Measurements from ENCODE around the gene SLBP.

DNA sequence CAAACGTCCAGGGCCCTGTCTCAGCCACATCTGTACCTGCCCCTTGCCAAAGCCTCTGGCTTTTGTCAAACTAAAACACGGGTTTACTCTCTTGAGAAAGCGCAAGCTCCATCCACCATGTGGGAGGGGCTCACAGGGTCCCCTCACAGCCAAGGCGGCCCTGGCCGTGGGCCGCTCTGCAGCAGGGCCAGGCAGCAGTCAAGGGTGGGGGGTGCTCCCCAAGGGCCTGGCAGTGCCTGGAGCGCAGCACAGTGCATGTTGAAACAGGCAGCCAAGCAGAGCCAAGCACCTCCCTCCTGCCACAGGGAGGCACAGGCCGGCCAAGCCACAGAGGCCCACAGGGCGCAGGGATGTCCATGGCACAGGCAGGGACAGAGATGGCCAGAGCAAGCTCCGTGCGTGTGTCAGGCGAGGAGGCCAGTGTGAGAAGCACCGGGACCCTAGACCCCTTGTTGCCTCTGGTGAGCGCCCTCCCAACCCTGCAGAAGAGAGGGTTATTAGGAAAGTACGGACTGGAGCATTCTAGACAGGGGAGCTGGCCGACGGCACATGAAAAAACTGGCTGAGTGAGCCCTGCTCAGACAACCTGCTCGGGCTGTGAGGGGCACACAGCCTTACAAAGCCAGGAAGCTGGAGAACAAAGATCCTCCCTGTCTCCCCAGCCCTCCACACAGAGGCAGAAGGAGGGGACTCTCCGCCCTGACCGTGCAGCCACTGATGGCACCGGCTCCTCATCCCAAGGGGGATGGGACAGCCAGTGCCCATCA, 67.0 kb downstream of the SLBP start:
- TF ChIP-seq POLR2A (IDR thresholded peaks at IDR 0.05; ENCODE audit: control extremely low read depth in 1 of 2, low read depth in 2 of 2, low read length in 2 of 2) (no peak), CHD1 (IDR thresholded peaks at IDR 0.05; ENCODE audit: low read depth, low read length) (no peak)
- TF ChIP-seq, protein P1, sequence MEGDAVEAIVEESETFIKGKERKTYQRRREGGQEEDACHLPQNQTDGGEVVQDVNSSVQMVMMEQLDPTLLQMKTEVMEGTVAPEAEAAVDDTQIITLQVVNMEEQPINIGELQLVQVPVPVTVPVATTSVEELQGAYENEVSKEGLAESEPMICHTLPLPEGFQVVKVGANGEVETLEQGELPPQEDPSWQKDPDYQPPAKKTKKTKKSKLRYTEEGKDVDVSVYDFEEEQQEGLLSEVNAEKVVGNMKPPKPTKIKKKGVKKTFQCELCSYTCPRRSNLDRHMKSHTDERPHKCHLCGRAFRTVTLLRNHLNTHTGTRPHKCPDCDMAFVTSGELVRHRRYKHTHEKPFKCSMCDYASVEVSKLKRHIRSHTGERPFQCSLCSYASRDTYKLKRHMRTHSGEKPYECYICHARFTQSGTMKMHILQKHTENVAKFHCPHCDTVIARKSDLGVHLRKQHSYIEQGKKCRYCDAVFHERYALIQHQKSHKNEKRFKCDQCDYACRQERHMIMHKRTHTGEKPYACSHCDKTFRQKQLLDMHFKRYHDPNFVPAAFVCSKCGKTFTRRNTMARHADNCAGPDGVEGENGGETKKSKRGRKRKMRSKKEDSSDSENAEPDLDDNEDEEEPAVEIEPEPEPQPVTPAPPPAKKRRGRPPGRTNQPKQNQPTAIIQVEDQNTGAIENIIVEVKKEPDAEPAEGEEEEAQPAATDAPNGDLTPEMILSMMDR (IDR thresholded peaks at IDR 0.05; ENCODE audit: control extremely low read depth in 1 of 3, insufficient read depth in 1 of 3, low read depth in 1 of 3, low read length in 3 of 3): no peak

All from H1 (cell line).